Measurements from ENCODE around the gene CEP104. TPM values are rescaled to one million over a fixed set of nuclear protein-coding genes. Genes with fewer than 3 reads are reported as not detected.
A peak's percentile ranks its signal among the peaks of the same experiment; 100 is the strongest.

CEP104 gene
- total and polyA plus RNA-seq, 9 of the 15 experiments (the other 6 are each of a cell fraction or from before 2014, with no cell fraction given), result 11.2 to 63.4 (median 42.6) TPM

- TF ChIP-seq FOXA3 (CRISPR knock-in tag; conservative IDR thresholded peaks at IDR 0.05 in 1 of 2, IDR thresholded peaks at IDR 0.05 in 1 of 2) (0 out of 4 replicates have a peak, but pooled peaks of 1 of the 2 experiments have one; percentile 43), MIER1 (IDR thresholded peaks at IDR 0.05; ENCODE audit: low read depth) (peak; percentile 23; the same call in 1 of the 2 replicates), ZNF512 (tag; IDR thresholded peaks at IDR 0.05) (no peak), HDAC6 (IDR thresholded peaks at IDR 0.05; ENCODE audit: low read depth, low read length) (no peak), EP300 (IDR thresholded peaks at IDR 0.05; ENCODE audit: low read length) (no peak), ERF (CRISPR knock-in tag; IDR thresholded peaks at IDR 0.05) (peak; percentile 70; the same call in 1 of the 2 replicates), SIN3B (IDR thresholded peaks at IDR 0.05; ENCODE audit: low read depth) (no peak), ZNF165 (CRISPR knock-in tag; IDR thresholded peaks at IDR 0.05; ENCODE audit: borderline replicate concordance) (0 out of 2 replicates have a peak, but pooled peaks have one; percentile 63), RREB1 (CRISPR knock-in tag; IDR thresholded peaks at IDR 0.05) (0 out of 2 replicates have a peak, but pooled peaks have one; percentile 3), ZNF778 (CRISPR knock-in tag; IDR thresholded peaks at IDR 0.05) (no peak), E2F4 (CRISPR knock-in tag; IDR thresholded peaks at IDR 0.05; ENCODE audit: low read depth) (no peak), CREB3 (tag; conservative IDR thresholded peaks at IDR 0.05; ENCODE audit: low read depth) (0 out of 2 replicates have a peak, but pooled peaks have one; percentile 19), SNIP1 (IDR thresholded peaks at IDR 0.05; ENCODE audit: low read depth) (no peak), CREB5 (CRISPR knock-in tag; IDR thresholded peaks at IDR 0.05) (no peak), PHF8 (IDR thresholded peaks at IDR 0.05; ENCODE audit: borderline replicate concordance, low read length) (no peak), ARID2 (IDR thresholded peaks at IDR 0.05) (no peak)
Observed at GRCh38 chr1:3773572-3774275, 83.3 kb downstream of the CEP104 start (continued).
